Fibroblast of gingiva (primary cell): ENCODE results near the gene METTL25.

ENCODE experiments used
- DNase-seq: peaks from one replicate; pipeline ENCODE4 v3.0.0-alpha.2; 2011; ENCODE audit warnings: low read depth

METTL25 gene

GRCh38 chr12:82473111-82473754 is 114.9 kb downstream of the METTL25 start:
- peak; percentile 27 for DNase-seq

DNA sequence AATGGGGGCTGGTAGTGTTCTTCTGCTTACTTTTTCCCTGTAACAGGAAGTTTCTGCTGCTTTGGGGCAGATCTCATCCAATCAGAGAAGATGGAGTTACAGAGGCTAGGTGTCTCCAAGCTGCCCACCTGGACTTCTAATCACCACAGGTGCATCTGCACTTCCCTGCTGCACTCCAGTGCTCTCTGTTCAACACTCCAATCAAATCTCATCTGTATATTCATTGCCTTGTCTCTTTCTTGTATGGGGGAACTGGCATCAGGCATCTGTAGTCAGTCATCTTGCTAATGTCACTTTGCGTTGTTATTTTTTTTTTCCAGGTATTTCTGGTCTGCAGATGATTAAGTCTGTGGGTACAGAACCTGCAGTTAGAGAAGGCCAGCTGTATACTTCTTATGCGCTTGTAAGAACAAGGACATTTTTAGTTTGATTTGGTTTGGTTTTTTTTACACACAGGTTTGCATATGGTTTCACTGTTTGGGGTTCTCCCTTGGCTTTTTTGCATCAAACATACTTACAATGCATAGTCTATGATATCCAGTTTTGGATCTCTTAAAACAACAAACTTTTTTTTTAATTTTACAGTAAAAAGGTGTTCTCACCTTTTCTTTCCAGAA is 116.0 kb downstream of the METTL25 start:
- no peak for DNase-seq

- peak; percentile 2 for DNase-seq
These were observed 116.5 kb downstream of the METTL25 start for GRCh38 chr12:82474798-82475184.

- no peak for DNase-seq
These were observed 116.9 kb downstream of the METTL25 start for GRCh38 chr12:82475211-82475610.

DNA sequence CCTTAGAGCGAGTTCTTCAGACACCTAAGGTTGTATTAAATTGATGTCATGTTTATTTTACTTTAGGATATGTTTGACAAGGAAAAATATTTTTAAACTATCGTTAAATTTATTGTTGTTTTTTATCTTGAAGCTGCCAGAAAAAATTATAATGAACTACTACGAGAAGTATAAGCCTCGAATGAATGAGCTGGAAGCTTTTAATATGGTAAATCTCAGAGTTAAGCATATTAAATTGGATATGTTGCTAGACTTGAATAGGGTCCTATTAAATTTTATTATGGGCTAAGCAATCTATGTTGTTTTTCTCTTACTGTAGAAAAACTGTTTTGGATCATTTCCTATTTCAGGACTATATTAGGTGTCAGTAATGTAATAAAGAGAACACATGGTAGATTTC is 118.2 kb downstream of the METTL25 start:
- no peak for DNase-seq

DNA sequence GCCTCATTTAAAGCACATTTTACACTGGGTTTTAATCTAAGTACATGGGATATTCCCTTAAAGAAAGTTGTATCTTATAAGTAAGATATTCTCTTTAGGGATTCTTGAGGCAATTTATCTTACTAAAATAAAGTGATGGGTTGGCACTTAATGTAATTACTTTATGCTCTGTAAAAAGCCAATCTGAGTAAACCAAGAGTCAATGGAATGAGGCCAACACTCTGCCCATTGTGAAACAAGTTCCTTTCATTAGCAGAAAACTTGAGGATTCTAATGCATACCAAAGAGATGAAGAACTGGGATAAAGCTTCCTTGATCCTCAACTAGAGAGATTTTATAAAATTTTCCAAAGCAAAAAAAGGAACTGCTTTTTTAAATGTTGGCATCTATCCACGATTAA is 121.2 kb downstream of the METTL25 start:
- DNase-seq = peak; percentile 63

DNA sequence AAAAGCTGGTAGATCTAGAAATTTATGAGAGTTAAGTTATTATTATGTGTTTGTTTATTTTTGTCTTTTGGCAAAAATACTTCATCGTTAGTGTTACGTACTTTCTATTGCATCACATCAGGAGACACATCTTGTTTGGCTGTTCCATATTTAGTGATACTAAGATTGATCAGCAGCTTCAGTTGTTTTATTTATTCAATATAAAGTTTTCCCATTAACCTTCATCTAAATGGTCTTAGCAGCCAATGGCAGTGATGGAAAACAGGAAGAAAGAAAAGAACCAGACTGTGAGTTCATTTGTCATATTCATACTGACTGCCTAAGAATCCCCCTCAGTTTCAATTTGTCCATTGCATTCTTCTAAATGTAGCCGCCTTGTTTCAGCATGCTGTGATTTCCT is 122.3 kb downstream of the METTL25 start:
- no peak for DNase-seq

- DNase-seq = no peak
These were observed 123.6 kb downstream of the METTL25 start for GRCh38 chr12:82481954-82482353.

- DNase-seq = peak; percentile 62
These were observed 128.4 kb downstream of the METTL25 start for GRCh38 chr12:82486524-82487235.

DNA sequence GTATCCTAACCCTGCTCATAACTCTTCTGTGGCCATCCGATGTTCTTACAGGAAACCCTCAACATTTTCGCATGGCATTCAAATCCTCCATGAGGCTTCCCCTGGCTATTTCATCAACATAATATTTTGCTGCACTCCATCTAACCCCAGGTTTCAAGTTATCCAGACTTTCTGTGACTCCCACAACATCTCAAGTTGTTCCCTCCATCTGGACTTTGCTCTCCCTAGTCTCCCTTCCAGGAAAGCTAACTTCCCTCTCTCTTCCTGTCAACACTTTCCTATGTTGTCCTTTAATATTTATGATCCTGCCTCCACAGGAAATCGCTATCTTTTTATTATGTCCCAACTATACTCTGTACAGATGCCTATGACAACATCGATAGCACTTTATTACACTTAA is 146.1 kb downstream of the METTL25 start:
- DNase-seq = no peak

- DNase-seq = no peak
These were observed 146.8 kb downstream of the METTL25 start for GRCh38 chr12:82505150-82505549.

- DNase-seq = no peak
These were observed 149.4 kb downstream of the METTL25 start for GRCh38 chr12:82507686-82508085.

DNA sequence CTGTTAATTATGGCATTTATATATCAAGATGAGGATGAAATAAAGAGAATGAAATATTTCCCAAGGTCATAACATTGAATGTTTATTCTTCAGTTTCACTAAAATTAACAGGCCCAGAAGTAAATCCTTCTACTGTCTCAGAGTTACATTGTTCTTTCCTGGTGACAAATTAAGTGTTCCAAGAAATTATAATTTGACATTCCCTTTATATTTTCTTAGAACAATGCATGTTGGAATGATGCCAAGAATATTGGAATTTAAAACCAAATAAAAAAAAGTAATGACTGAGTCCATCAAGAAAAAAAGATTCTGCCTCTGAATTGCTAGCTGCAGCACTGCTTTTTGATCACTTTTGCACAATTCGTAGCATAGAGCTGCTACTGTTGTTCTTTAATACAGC is 152.1 kb downstream of the METTL25 start:
- DNase-seq = no peak

DNA sequence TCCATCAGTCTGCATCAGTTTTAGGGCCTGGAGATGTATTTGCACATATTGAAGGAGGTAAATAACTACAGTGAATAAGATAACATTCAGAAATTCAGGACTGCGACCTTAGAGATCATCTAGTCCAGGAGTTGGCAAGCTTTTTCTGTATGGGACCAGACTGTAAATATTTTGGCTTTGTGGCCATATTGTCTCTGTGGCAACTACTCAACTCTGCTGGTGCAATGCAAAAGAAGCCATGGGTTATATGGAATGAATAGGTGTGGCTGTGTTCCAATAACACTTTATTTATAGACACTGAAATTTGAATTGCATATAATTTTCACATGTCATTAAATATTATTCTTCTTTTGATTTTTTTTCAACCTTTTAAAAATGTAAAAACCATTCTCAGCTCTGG is 156.6 kb downstream of the METTL25 start:
- no peak for DNase-seq

DNA sequence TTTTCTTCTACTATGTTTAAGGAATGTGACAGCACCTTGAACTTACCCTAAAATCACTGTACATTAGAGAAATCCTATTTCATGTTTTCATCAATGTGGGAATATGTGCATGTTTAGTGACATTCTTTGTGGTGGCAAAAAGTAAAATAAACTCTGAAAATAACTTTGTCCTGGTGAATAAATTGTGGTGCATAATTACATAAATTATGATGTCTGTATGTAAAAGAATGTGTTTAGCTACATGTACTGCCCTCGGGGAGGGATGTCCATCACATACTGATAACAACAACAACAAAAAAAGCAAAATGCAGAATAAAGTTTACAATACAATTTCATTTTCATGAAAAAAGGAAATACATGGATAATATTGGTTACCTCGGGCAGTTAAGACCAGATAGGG is 157.3 kb downstream of the METTL25 start:
- DNase-seq = no peak

GRCh38 chr12:82517027-82517426 is 158.7 kb downstream of the METTL25 start:
- DNase-seq = no peak

GRCh38 chr12:82517808-82518207 is 159.5 kb downstream of the METTL25 start:
- no peak for DNase-seq

GRCh38 chr12:82519510-82519909 is 161.2 kb downstream of the METTL25 start:
- DNase-seq = no peak

GRCh38 chr12:82522285-82522684 is 164.0 kb downstream of the METTL25 start:
- DNase-seq = no peak

- DNase-seq = no peak
These were observed 164.4 kb downstream of the METTL25 start for GRCh38 chr12:82522762-82523161.

DNA sequence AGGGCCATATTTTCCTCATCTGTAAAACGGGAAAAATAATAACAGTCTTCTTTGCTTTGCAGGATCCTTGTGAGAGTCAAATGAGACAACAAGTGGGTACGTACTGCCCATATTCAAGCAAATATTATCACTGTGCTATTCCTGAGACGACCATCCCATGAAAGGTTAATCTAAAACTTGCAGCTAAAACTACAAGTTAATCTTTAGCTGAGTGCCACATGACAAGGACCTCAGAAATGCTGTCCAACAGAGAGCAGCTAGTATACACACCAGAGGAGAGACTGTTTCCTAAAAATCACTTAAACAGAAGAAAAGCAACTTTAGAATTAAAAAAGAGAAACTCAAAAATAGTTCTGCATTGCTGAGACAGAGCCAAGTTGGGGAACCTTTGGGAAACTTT is 165.7 kb downstream of the METTL25 start:
- no peak for DNase-seq

DNA sequence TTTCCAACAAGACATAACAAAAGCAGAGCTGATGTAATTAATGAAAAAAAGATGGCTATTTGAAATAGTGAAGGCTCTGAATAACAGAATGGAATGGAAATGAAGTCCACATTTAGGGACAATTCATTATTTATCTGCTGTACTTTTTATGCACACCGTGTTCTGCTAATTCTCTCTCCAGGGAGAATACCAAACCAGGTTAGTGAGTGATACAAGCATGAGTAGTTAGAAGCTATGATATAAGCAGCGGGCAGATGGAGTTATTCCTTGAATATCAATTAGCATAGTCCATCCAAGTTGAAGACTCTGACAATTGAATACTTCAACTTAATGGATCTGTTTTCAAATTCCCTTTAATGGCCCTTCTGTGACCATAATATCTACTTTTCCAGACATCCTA is 166.3 kb downstream of the METTL25 start:
- DNase-seq = no peak

DNA sequence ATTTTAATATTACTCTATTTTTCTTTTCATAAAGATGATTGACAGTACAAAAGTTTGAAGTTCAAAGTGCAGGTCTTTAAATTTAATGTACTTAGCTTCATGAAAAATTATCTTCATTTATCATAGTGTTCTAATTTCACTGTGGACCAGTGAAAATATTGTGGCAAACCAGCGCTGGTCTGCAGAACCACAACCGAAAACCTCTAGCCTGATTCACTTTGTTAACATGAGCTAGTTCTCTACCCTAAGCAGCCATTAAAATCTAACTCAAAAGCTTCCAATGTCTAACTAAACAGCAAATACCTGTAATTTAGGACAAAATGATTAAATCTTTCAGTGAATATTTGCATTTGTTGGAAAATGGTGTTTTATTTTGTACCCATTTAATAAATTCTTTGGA is 167.3 kb downstream of the METTL25 start:
- no peak for DNase-seq
